Heart left ventricle (tissue), 13 donors: ENCODE data around the gene GPRC5D.

ENCODE experiments used
- CTCF ChIP-seq, 12 donors: fragments of 200-600 bp; sonication (generic) in 4 of 12; IDR thresholded peaks; one replicate each; pipeline versions ENCODE4 v1.5.0 to v1.8.0; 2018 to 2022; ENCODE audit warnings: antibody characterized with exemption in 12 of 12, mild to moderate bottlenecking in 5 of 12
- POLR2A ChIP-seq, 2 donors: fragments of 450-650 bp; IDR thresholded peaks; one replicate each; pipeline ENCODE4 v1.6.1; 2017; ENCODE audit warnings: antibody characterized with exemption in 2 of 2, mild to moderate bottlenecking in 2 of 2, moderate library complexity in 2 of 2
- donor health status: ischemic (EF 13 %, LVEDD 7.1; RV severe dilation, severe dysfunction).
- donor health status: DM: no; HTN: yes; CAD: no.
- donor health status: DM: no; HTN: no; CAD: no.
- donor health status: ischemic (EF 25% LVEDD 6.9; RV normal size, moderate dysfunction).
- donor health status: ischemic (EF 25% LVEDD 5.7; RV mildly dilated, moderate dysfunction).
- donor health status: ischemic (EF 35%, LVEDD 5.7; RV mildly dilated, moderate dysfunction).
- donor health status: nonischemic (EF 11% LVEDD 7.7; RV severe dilation, severe dysfunction).
- donor health status: DM: yes; HTN: yes; CAD: no.
- donor health status: PGD.
- donor health status: ischemic (EF 29% LVEDD 5.4; RV normal size, mild dysfunction).
- donor health status: nonischemic (EF 23%, LVEDD 6.1; RV moderate dilation, normal function).

- TF ChIP-seq CTCF (IDR thresholded peaks at IDR 0.05): no peak
- no peak for TF ChIP-seq POLR2A (IDR thresholded peaks at IDR 0.05)
Measured at GRCh38 chr12:12954878-12955625, 3.1 kb upstream of the GPRC5D start.
